HepG2 (cell line): Measurements from ENCODE around the gene CPSF4. TPM values are rescaled to one million over a fixed set of nuclear protein-coding genes. Genes with fewer than 3 reads are reported as not detected.

Source experiments
- ATF7 ChIP-seq, 2 experiments: fragments of 450-650 bp in 1 of 2; sonication (generic) in 1 of 2; formaldehyde crosslinking in 1 of 2; IDR thresholded peaks; 2 replicates each; pipeline versions ENCODE4 v1.4.0 to v1.6.1; 2016 to 2020; ENCODE audit warnings: antibody characterized with exemption in 1 of 2, mild to moderate bottlenecking in 1 of 2, missing genetic modification reagents in 1 of 2
- BHLHE40 ChIP-seq: IDR thresholded peaks from 2 replicates; pipeline ENCODE4 v1.6.1; 2011; ENCODE audit warnings: low read length, improper control_type of control experiment
- CHD4 ChIP-seq: fragments of 200-600 bp; sonication (generic); IDR thresholded peaks from 2 replicates; pipeline ENCODE4 v1.7.0; 2017; ENCODE audit warnings: mild to moderate bottlenecking, low read length, borderline replicate concordance
- DMAP1 ChIP-seq: IDR thresholded peaks from 2 replicates; pipeline ENCODE4 v1.6.1; 2016
- DZIP1 ChIP-seq: sonication (generic); formaldehyde crosslinking; IDR thresholded peaks from 2 replicates; pipeline ENCODE4 v1.5.0; 2020; ENCODE audit warnings: mild to moderate bottlenecking, missing genetic modification reagents
- FOSL1 ChIP-seq: sonication (generic); formaldehyde crosslinking; IDR thresholded peaks from 2 replicates; pipeline ENCODE4 v1.9.0; 2021; ENCODE audit warnings: missing genetic modification reagents, borderline replicate concordance
- HNRNPK ChIP-seq: fragments of 200-400 bp; formaldehyde crosslinking; IDR thresholded peaks from 2 replicates; pipeline ENCODE4 v1.6.1; 2018; ENCODE audit warnings: low read length, low read depth, moderate library complexity, mild to moderate bottlenecking; ENCODE audit not compliant: poor library complexity, severe bottlenecking
- ISX ChIP-seq: sonication (generic); formaldehyde crosslinking; conservative IDR thresholded peaks from 2 replicates; pipeline ENCODE4 v1.5.0; 2020; ENCODE audit warnings: missing genetic modification reagents
- KDM4B ChIP-seq: sonication (generic); formaldehyde crosslinking; IDR thresholded peaks from 2 replicates; pipeline ENCODE4 v1.4.0; 2020; ENCODE audit warnings: missing genetic modification reagents
- MLLT10 ChIP-seq: sonication (generic); formaldehyde crosslinking; IDR thresholded peaks from 2 replicates; pipeline ENCODE4 v1.4.0; 2020; ENCODE audit warnings: missing genetic modification reagents
- NR2C2 ChIP-seq: sonication (generic); formaldehyde crosslinking; IDR thresholded peaks from 2 replicates; pipeline ENCODE4 v1.4.0; 2020; ENCODE audit warnings: missing genetic modification reagents, mild to moderate bottlenecking, moderate library complexity, borderline replicate concordance
- RAD21 ChIP-seq: fragments of 450-650 bp; formaldehyde crosslinking; IDR thresholded peaks from 2 replicates; pipeline ENCODE4 v1.5.0; 2020; ENCODE audit warnings: mild to moderate bottlenecking
- SMAD1 ChIP-seq: sonication (generic); formaldehyde crosslinking; IDR thresholded peaks from 2 replicates; pipeline ENCODE4 v1.4.0; 2020; ENCODE audit warnings: missing genetic modification reagents, low read depth, mild to moderate bottlenecking, borderline replicate concordance
- ZBTB3 ChIP-seq: sonication (generic); formaldehyde crosslinking; IDR thresholded peaks from 2 replicates; pipeline ENCODE4 v1.4.0; 2020; ENCODE audit warnings: low read depth, mild to moderate bottlenecking, moderate library complexity, missing genetic modification reagents, borderline replicate concordance
- ZFP62 ChIP-seq: sonication (generic); formaldehyde crosslinking; IDR thresholded peaks from 2 replicates; pipeline ENCODE4 v1.4.0; 2020; ENCODE audit warnings: missing genetic modification reagents
- ZFY ChIP-seq: sonication (generic); formaldehyde crosslinking; IDR thresholded peaks from 2 replicates; pipeline ENCODE4 v1.4.0; 2020; ENCODE audit warnings: missing genetic modification reagents
- ZNF317 ChIP-seq: sonication (generic); formaldehyde crosslinking; IDR thresholded peaks from 2 replicates; pipeline ENCODE4 v1.5.0; 2020; ENCODE audit warnings: mild to moderate bottlenecking, missing genetic modification reagents
- ZNF501 ChIP-seq: sonication (generic); formaldehyde crosslinking; IDR thresholded peaks from 2 replicates; pipeline ENCODE4 v1.5.1; 2020; ENCODE audit warnings: mild to moderate bottlenecking, moderate library complexity, missing genetic modification reagents
- ZNF652 ChIP-seq: IDR thresholded peaks from 2 replicates; pipeline ENCODE4 v1.6.1; 2016; ENCODE audit warnings: low read depth, borderline replicate concordance
- ZNF749 ChIP-seq: sonication (generic); formaldehyde crosslinking; IDR thresholded peaks from 2 replicates; pipeline ENCODE4 v1.8.0; 2022; ENCODE audit warnings: mild to moderate bottlenecking, missing genetic modification reagents, moderate library complexity, borderline replicate concordance
- ZNF772 ChIP-seq: sonication (generic); formaldehyde crosslinking; IDR thresholded peaks from 2 replicates; pipeline ENCODE4 v1.5.0; 2020; ENCODE audit warnings: mild to moderate bottlenecking, missing genetic modification reagents
- polyA plus RNA-seq, 8 experiments: library from polyadenylated mRNA; depleted of rRNA in 3 of 8; stranded (reverse) in 7 of 8; unstranded in 1 of 8; fragments of >200 nt; fragmentation: Illumina TruSeq in 4 of 8; extraction: Trizol in 4 of 8; gene quantifications; 2 replicates each; pipeline versions ENCODE4 v1.2.1 to v1.2.3, GENCODE V29; 2011 to 2016; ENCODE audit warnings: low read depth in 4 of 8, missing spikeins in 1 of 8, mixed read lengths in 1 of 8; ENCODE audit not compliant: insufficient read depth in 1 of 8
- total RNA-seq, 5 experiments: library from RNA; depleted of rRNA; stranded (reverse); fragments of >200 nt; fragmentation: Illumina TruSeq; extraction: Trizol; gene quantifications; 2 replicates each; pipeline ENCODE4 v1.2.3, GENCODE V29; 2016; ENCODE audit warnings: low read depth in 1 of 5
- TF ChIP-seq, protein P1 (sequence below): sonication (generic); formaldehyde crosslinking; IDR thresholded peaks from 2 replicates; pipeline ENCODE4 v1.4.0; 2020; ENCODE audit warnings: mild to moderate bottlenecking, missing genetic modification reagents
- TF ChIP-seq, protein P2 (sequence below): sonication (generic); formaldehyde crosslinking; IDR thresholded peaks from 2 replicates; pipeline ENCODE4 v1.8.0; 2022; ENCODE audit warnings: mild to moderate bottlenecking, missing genetic modification reagents, moderate library complexity

CPSF4 gene
- total and polyA plus RNA-seq, 2 of the 13 experiments (the other 11 are each of a cell fraction or from before 2014, with no cell fraction given), result 34.1 to 49.6 TPM

DNA sequence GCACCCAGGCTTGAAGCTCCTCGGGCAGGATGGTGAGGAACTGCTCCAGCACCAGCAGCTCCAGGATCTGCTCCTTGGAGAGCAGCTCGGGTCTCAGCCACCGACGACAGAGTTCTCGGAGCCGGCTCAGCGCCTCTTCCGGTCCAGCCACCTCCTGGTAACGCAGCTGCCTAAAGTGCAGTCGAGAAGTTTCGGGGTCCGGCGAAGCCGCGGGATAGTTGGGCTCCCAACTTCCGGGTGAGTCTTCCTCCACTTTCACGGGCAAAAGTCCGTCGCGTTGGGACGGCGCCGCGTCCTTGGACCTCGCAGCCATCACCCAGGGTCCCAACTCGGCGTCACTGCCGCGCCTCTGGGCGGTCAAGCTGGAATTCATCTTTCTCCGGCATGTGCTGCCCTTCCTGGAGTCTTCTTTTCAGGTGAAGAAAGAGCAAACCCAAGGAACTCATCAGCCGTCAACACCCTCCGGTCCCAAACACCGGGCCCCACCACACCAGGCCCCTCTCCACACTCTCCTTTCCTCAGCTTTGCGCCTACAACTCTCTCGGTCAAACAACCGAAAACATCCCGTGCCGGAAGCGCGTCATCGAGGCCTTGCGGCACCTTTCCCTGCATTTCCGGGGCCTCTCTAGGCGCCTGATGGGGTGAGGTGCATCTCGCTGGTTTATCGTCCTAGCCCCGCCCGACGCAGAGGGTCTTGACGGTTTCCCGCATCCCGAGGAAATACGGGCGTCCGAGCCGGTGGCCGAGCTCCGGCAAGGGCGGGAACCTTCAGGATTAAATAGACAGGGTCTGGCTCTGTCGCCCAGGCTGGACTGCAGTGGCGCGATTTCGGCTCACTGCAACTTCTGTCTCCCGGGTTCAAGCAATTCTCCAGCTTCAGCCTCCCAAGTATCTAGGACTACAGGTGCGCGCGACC lies 61.2 kb downstream of the CPSF4 start, which contains the start of gene ZNF394 (continued):
- no peak for TF ChIP-seq ZNF317 (CRISPR knock-in tag)
- TF ChIP-seq NR2C2 (CRISPR knock-in tag), result peak; percentile 93
- TF ChIP-seq, protein P1, sequence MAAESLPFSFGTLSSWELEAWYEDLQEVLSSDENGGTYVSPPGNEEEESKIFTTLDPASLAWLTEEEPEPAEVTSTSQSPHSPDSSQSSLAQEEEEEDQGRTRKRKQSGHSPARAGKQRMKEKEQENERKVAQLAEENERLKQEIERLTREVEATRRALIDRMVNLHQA (CRISPR knock-in tag), result no peak
- no peak for TF ChIP-seq ZBTB3
- peak; percentile 68; the same call in 1 of the 2 replicates for TF ChIP-seq ZNF501 (CRISPR knock-in tag)
- no peak for TF ChIP-seq HNRNPK
- 0 out of 2 replicates have a peak, but pooled peaks have one; percentile 17 for TF ChIP-seq ZNF772 (CRISPR knock-in tag)
- no peak for TF ChIP-seq ISX (CRISPR knock-in tag)
- no peak for TF ChIP-seq ATF7 (IDR thresholded peaks at IDR 0.05)
- TF ChIP-seq ATF7 (CRISPR knock-in tag; IDR thresholded peaks at IDR 0.05), result no peak
- TF ChIP-seq ZFY (CRISPR knock-in tag), result peak; percentile 87
- TF ChIP-seq RAD21, result no peak
- TF ChIP-seq SMAD1 (CRISPR knock-in tag), result no peak
- 0 out of 2 replicates have a peak, but pooled peaks have one; percentile 9 for TF ChIP-seq ZNF749 (CRISPR knock-in tag)
- no peak for TF ChIP-seq DZIP1 (CRISPR knock-in tag)
- TF ChIP-seq, protein P2, sequence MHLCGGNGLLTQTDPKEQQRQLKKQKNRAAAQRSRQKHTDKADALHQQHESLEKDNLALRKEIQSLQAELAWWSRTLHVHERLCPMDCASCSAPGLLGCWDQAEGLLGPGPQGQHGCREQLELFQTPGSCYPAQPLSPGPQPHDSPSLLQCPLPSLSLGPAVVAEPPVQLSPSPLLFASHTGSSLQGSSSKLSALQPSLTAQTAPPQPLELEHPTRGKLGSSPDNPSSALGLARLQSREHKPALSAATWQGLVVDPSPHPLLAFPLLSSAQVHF, result no peak
- TF ChIP-seq DMAP1, result peak; percentile 90
- no peak for TF ChIP-seq FOSL1 (CRISPR knock-in tag)
- no peak for TF ChIP-seq MLLT10 (CRISPR knock-in tag)
- TF ChIP-seq ZNF652, result no peak
- TF ChIP-seq CHD4, result no peak
- TF ChIP-seq ZFP62 (CRISPR knock-in tag), result no peak
- TF ChIP-seq KDM4B (CRISPR knock-in tag), result no peak
- peak; percentile 63 for TF ChIP-seq BHLHE40
